Activated CD8-positive, alpha-beta memory T cell treated with anti-CD3 and anti-CD28 coated beads, Interleukin-2, amount 50 U/mL, for 48 hours (primary cell): ENCODE measurements around the gene TRMT10B.
"Not testable (repeated sequence)": the region's sequence is repeated elsewhere in the genome, so short reads cannot be mapped to it uniquely, and the experiment has no call there.

Experiments used
- DNase-seq: peaks from one replicate; pipeline ENCODE4 v3.0.0-alpha.2; 2020

TRMT10B gene

GRCh38 chr9:37751704-37752103 lies 1.9 kb upstream of the TRMT10B start:
- not testable (repeated sequence) for DNase-seq

DNA sequence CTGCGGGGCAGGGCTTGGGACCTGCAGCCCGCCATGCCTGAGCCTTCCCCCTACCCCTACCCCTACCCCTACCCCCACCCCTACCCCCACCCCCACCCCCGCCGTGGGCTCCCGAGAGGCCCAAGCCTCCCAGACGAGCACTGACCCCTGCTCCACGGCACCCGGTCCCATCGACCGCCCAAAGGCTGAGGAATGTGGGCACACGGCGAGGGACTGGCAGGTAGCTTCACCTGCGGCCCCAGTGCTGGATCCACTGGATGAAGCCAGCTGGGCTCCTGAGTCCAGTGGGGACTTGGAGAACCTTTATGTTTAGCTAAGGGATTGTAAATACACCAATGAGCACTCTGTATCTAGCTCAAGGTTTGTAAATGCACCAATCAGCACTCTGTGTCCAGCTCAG lies 1.5 kb upstream of the TRMT10B start:
- not testable (repeated sequence) for DNase-seq

GRCh38 chr9:37752642-37753488 lies 740 bp upstream of the TRMT10B start:
- DNase-seq = no peak

DNA sequence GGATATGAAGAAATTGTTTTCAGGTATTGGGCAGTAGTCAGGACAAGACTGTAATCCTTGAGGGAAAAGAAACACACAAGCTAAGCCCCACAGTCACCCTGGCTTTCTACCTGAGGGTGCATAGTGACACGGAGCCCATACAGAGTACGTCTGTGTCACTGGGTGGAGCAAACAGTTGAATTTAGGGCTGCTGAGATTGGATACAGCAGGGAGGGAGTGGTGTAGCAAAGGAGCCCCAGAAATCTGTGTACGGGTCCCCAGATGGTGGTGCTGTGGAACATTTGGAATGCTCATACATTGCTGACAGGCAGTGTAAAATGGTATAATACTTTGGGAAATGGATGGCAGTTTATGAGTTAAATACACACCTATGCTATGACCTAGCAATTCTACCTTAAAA lies 5.1 kb downstream of the TRMT10B start:
- DNase-seq = no peak

GRCh38 chr9:37760416-37761161 lies 7.0 kb downstream of the TRMT10B start:
- no peak for DNase-seq

DNA sequence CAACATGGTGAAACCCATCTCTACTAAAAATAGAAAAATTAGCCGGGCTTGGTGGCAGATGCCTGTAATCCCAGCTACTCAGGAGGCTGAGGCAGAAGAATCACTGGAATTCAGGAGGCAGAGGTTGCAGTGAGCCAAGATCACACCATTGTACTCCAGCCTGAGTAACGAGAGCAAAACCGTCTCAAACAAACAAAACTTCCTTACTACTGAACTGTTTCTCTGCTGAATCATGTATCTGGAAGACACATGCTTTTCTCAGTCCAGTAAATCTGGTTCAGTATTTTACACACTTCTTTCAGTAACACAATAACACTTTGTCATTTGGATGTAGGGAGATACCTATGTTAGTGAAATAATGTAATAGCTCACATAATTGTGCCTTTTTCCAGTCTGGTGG lies 7.9 kb downstream of the TRMT10B start:
- DNase-seq = no peak

GRCh38 chr9:37765263-37765662 lies 11.7 kb downstream of the TRMT10B start:
- DNase-seq = not testable (repeated sequence)

- DNase-seq = no peak
Measured at GRCh38 chr9:37769306-37769705, 15.7 kb downstream of the TRMT10B start.

DNA sequence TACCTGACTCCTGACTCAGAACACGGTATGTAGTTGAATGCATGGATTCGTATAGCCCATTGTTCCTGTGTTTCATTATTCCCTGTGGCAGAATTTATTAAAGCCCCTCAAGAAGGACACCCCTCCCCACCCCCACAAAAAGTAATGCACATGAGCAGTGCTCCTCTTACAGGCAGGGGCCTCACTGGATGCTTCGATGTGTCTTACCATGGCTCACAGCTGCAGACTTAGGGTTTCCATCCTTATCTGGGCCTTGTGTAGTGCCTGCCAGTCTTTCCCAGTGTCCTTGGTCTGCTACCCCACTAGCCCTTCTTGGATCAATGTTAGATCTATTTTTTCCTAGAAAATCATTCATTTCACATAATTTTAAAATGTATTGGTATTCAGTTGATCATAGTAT lies 16.4 kb downstream of the TRMT10B start:
- DNase-seq = no peak

DNA sequence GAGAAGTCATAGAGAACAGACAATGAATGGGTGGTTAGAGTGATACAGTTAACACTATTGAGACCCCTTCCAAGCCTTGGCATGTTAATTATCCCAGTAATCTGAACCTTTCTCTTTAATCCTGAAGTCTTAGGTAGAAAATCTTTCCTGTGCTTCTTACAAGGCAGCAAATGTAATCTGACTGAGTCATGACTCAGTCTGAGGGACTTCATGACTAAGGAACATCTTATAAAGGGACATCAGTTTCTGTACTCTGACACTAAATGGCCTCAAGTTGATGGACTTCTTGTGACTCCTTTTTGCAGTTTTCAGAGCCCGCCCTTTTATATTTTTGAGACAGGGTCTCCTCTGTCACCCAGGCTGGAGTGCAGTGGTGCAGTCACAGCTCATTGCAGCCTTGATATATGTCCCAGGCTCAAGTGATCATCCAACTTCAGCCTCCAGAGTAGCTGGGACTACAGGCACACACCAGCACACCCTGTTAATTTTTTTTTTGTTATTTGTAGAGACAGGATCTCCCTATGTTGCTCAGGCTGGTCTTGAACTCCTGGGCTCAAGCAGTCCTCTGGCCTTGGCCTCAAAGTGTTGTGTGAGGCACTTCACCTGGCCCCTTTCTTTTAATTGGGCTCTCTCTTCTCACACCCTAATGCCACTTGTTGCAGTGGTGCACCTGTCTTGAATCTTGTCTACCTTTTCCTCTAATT lies 21.8 kb downstream of the TRMT10B start:
- no peak for DNase-seq

GRCh38 chr9:37776328-37776727 lies 22.7 kb downstream of the TRMT10B start:
- no peak for DNase-seq

DNA sequence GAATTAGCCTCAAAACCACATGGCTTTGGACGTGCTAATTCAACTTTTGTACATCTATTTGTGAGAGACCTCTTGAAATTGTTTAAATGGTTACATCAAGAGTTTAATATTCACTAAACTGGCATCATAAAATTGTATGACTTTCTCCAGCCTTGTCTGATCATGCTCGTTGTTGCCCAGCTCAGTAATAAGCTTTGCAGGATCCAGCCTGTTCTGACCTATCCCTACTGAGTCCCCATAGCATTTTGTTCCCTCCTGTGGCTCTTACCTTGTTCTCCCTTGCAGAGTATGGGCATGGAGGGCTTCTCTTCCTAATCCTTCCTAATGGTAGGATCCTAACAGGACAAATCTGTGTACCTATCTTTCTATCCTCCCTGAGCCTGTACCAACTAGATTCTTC lies 24.9 kb downstream of the TRMT10B start:
- DNase-seq = no peak

DNA sequence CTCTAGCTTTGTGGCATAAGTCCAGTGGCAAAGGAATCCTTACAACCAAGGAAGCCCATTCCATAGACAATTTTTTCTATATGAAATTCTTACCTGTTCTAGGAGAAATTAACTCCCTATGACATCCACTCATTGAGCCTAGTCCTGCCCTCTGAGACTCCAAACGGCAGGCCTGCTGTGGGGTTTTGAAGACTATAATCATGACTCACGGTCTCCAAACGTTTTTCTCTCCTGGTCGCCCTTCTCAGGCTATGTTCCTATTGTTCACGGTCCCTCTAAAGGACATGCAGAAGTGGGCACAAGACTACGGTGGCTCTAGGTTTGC lies 30.6 kb downstream of the TRMT10B start:
- DNase-seq = no peak

- DNase-seq = peak; percentile 93
Measured at GRCh38 chr9:37784616-37785483, 31.2 kb downstream of the TRMT10B start, which contains the start of gene EXOSC3. Gene EXOSC3, minus strand, starts transcription at chr9:37785064. Its CDS starts 20 bp downstream, at chr9:37785044.

DNA sequence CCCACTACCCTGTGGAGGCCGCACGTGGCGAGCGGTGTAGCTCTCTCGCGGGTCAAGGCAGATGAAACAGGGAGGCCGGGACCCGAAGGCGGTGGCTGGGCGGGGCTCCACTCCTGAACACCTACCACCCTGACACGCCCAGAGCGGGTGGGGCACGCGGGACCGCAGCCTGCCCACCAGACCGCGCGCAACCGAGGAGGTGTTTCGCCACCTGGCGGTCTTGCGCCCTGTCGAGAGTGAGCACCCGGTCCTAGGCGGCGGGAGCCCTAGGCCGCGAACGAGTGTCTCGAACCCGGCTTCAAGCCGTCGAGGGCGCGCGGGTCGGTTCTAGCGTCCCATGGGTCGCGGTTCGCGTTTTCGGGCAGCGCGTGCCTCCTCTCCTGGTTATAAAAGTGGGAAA lies 33.5 kb downstream of the TRMT10B start:
- no peak for DNase-seq

DNA sequence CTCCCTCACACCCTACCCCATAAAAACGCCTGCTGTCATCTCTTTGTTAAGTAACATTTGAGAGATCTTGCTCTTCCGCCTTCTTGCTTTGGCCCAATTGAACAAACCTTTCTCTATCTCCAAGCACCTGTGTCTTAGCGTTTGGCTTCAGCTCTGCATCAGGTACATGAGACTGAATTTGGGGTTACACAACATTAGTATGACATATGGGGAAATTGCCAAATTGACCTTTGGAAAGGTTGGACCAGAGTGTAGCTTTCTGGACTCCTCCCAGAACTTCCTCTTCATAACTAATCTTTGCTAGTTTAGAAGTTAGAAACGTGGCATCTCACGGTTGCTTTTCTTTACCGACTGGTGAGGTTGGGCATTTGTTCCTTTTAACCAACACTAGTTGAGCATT lies 34.7 kb downstream of the TRMT10B start:
- no peak for DNase-seq

DNA sequence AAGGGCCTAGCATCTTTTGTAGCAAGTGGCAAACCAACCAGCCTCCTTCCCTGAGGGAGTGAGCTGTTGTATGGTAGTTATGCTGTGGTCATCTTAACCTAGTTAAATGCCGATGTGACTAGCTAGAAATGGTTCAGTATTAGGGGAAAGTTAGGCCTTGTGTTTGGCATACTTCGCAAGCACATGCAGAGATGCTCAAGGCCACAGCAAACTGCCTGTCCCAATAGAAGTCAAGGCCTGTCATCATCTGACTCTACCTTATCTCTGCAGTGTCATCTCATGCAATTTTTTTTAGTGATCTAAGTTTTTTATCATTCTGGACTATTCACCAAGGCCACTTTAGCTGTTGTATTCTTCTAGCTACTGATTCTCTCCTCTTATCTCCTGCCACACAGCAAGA lies 36.5 kb downstream of the TRMT10B start:
- DNase-seq = no peak

DNA sequence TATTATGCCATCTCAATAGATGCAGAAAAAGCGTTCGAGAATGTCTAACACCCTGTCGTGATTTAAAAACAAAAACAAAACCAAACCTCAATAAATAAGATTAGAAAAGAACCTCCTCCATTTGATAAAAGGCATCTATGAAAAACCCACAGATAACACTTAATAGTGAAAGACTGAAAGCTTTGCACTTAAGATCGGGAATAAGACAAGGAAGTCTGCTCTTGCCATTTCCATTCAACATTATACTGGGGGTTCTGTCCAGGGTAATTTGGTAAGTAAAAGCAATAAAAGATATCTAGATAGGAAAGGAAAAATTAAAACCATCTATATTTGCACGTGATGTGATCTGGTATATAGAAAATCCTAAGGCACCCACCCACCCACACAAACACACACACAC lies 38.5 kb downstream of the TRMT10B start:
- DNase-seq = no peak

DNA sequence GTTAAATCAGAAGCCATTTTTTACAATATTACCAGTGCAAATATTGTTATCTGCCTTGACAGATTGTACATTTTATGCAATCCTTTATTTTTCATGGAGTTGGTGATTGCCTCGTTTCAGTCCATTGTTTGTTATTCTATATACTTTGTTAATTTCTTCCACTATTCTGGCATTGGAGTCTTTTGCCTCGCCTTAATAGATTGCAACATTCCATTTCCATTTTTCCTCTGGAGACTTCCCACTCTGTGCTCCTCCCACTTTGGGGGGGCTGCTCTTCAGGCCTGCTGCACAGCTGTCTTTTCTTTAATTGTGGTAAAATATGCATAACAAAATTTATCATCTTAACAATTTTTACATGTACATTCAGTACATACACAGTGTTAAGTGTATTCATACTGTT lies 42.6 kb downstream of the TRMT10B start:
- DNase-seq = no peak

GRCh38 chr9:37798677-37799076 lies 45.1 kb downstream of the TRMT10B start:
- no peak for DNase-seq

DNA sequence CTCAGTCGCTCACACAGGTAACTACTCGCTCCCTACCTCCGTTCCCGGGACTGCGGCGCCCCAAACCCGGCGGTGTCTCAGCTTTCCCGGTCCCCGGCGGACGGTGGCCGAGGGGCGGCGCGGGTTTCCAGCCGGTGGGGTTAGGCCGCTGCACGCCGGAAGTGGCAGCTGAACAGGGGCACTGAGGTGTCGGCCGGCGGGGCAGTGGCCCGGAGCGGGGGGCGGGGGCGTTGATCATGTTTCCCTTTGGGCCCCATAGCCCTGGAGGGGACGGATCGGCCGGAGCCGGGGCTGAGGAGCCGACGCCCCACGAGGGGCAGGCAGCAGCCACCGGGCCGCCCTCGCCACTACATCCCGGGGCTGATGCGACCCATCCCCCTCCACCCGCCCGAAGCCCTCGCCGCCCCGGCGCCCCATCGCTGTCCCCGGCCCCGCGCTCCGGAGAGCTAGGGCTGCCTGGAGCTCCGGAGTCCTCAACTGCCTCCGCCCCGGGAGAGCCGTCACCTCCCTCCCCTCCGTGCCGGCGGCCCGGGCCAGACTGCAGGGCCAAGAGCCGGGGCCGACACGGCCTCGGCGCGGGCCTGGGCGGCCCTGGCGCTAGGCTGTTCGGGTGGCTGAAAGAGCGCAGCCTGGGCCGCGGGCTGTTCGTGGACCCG lies 47.2 kb downstream of the TRMT10B start, which contains the start of gene DCAF10:
Gene DCAF10, plus strand, starts transcription at position 167 of the 656 bp plus-strand sequence. Its CDS starts 70 bp downstream, at position 237.
- DNase-seq = peak; percentile 99

DNA sequence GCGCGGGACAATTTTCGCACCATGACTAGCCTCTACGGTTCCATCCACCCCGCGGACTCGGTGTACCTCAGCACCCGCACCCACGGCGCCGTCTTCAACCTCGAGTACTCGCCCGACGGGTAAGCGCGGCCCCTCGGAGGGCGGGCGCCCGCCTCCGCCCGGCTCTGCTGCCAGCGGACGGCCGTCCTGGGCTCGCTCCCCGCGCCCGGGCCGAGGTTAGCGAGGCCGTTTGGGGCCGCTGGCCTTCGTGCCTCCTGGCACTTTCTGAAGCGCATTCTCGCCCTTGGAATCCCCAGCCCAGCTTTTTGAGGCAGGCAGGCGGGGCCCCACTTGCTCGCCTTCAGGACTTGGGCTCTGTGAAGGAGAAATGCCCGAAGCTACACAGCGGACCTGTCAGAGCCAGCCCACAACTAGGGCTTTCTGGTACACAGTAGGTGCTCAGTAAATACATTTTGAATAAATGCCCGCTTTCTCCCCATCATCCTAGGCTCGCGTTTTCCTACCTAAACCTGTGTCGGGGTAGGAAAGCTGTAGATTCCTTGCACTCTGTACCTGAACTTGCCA lies 47.8 kb downstream of the TRMT10B start:
- peak; percentile 76 for DNase-seq
